ENCODE results near the gene RASA2.

RASA2 gene, protein sequence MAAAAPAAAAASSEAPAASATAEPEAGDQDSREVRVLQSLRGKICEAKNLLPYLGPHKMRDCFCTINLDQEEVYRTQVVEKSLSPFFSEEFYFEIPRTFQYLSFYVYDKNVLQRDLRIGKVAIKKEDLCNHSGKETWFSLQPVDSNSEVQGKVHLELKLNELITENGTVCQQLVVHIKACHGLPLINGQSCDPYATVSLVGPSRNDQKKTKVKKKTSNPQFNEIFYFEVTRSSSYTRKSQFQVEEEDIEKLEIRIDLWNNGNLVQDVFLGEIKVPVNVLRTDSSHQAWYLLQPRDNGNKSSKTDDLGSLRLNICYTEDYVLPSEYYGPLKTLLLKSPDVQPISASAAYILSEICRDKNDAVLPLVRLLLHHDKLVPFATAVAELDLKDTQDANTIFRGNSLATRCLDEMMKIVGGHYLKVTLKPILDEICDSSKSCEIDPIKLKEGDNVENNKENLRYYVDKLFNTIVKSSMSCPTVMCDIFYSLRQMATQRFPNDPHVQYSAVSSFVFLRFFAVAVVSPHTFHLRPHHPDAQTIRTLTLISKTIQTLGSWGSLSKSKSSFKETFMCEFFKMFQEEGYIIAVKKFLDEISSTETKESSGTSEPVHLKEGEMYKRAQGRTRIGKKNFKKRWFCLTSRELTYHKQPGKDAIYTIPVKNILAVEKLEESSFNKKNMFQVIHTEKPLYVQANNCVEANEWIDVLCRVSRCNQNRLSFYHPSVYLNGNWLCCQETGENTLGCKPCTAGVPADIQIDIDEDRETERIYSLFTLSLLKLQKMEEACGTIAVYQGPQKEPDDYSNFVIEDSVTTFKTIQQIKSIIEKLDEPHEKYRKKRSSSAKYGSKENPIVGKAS

GRCh38 chr3:141486746-141487520 lies at the start of gene RASA2:
TSS of gene RASA2 (plus strand) at chr3:141487027. CDS start at chr3:141487084, 57 bp downstream.
- no peaks in the 10 kb centered on the region for H3K27me3 ChIP-seq (replicated peaks)
- DNase-seq: no peak
- H3K4me3 ChIP-seq (ENCODE audit: low read depth, low read length): peak within 1 kb of the TSS; percentile 74
- H3K27ac ChIP-seq: peak within 1 kb of the TSS; percentile 83
- no peaks in the 10 kb centered on the region for H3K36me3 ChIP-seq (replicated peaks)
- in situ Hi-C loops (cut with HindIII; ENCODE audit: low pct_ligation_motif_present, low sequenced_read_pairs): no loop called here
- TF ChIP-seq, protein P1, sequence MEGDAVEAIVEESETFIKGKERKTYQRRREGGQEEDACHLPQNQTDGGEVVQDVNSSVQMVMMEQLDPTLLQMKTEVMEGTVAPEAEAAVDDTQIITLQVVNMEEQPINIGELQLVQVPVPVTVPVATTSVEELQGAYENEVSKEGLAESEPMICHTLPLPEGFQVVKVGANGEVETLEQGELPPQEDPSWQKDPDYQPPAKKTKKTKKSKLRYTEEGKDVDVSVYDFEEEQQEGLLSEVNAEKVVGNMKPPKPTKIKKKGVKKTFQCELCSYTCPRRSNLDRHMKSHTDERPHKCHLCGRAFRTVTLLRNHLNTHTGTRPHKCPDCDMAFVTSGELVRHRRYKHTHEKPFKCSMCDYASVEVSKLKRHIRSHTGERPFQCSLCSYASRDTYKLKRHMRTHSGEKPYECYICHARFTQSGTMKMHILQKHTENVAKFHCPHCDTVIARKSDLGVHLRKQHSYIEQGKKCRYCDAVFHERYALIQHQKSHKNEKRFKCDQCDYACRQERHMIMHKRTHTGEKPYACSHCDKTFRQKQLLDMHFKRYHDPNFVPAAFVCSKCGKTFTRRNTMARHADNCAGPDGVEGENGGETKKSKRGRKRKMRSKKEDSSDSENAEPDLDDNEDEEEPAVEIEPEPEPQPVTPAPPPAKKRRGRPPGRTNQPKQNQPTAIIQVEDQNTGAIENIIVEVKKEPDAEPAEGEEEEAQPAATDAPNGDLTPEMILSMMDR (IDR thresholded peaks at IDR 0.05; ENCODE audit: low read depth, low read length, missing control alignments): no peak

DNA sequence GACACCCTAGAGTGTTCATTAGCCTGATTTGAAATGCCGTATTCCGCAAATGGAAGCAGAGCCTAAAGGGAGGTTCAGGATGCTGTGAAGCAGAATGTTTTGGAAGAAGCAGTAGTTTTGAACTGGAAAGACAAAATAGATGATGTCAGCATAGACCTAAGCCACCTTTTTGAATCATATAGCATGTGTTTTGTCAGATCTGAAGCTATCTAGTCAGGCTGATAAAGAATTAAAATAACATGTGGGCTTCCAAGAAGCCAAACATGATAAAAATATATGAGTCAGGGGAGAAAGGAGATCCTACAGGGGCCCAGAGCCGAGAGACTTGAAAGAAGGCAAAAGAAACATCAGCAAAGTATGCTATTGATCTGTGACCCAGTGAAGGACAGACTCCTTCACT lies 47.2 kb upstream of the RASA2 start:
- Histone ChIP-seq H3K36me3 (replicated peaks) (peaks cover 33% of the 10 kb centered on the region), H3K27me3 (replicated peaks) (no peaks in the 10 kb centered on the region), H3K27ac (peak overlapping the region; percentile 69), H3K4me3 (ENCODE audit: low read depth, low read length) (no peak overlapping the region)
- DNase-seq: no peak
- TF ChIP-seq, protein P1 (IDR thresholded peaks at IDR 0.05; ENCODE audit: low read depth, low read length, missing control alignments): no peak
- in situ Hi-C loops (cut with HindIII; ENCODE audit: low pct_ligation_motif_present, low sequenced_read_pairs): no loop called here

- Histone ChIP-seq H3K27ac (peak overlapping the region; percentile 85), H3K27me3 (replicated peaks) (no peaks in the 10 kb centered on the region), H3K36me3 (replicated peaks) (peaks cover 45% of the 10 kb centered on the region), H3K4me3 (ENCODE audit: low read depth, low read length) (no peak overlapping the region)
- DNase-seq: no peak
- in situ Hi-C loops (cut with HindIII; ENCODE audit: low pct_ligation_motif_present, low sequenced_read_pairs): no loop called here
- TF ChIP-seq, protein P1 (IDR thresholded peaks at IDR 0.05; ENCODE audit: low read depth, low read length, missing control alignments): no peak
Measured at GRCh38 chr3:141440942-141441341, 45.9 kb upstream of the RASA2 start.

GRCh38 chr3:141441381-141442364 lies 45.2 kb upstream of the RASA2 start:
- Histone ChIP-seq H3K27me3 (replicated peaks) (no peaks in the 10 kb centered on the region), H3K36me3 (replicated peaks) (peaks cover 50% of the 10 kb centered on the region), H3K27ac (peak overlapping the region; percentile 85), H3K4me3 (ENCODE audit: low read depth, low read length) (no peak overlapping the region)
- TF ChIP-seq, protein P1 (IDR thresholded peaks at IDR 0.05; ENCODE audit: low read depth, low read length, missing control alignments): peak; percentile 89
- in situ Hi-C loops (cut with HindIII; ENCODE audit: low pct_ligation_motif_present, low sequenced_read_pairs): no loop called here
- DNase-seq: peak; percentile 80

GRCh38 chr3:141442446-141442845 lies 44.4 kb upstream of the RASA2 start:
- DNase-seq: no peak
- TF ChIP-seq, protein P1 (IDR thresholded peaks at IDR 0.05; ENCODE audit: low read depth, low read length, missing control alignments): no peak
- no peak overlapping the region for H3K4me3 ChIP-seq (ENCODE audit: low read depth, low read length)
- peaks cover 55% of the 10 kb centered on the region for H3K36me3 ChIP-seq (replicated peaks)
- in situ Hi-C loops (cut with HindIII; ENCODE audit: low pct_ligation_motif_present, low sequenced_read_pairs): no loop called here
- peak overlapping the region; percentile 85 for H3K27ac ChIP-seq
- no peaks in the 10 kb centered on the region for H3K27me3 ChIP-seq (replicated peaks)
